GM21717 (cell line): ENCODE data around the gene SCRG1.

Source experiments
- ATAC-seq: cut with Tn5 transposase; IDR thresholded peaks from one replicate; pipeline ENCODE4 v1.9.1; 2021; ENCODE audit warnings: mild to moderate bottlenecking, moderate library complexity; ENCODE audit not compliant: unreplicated experiment

The SCRG1 gene

DNA sequence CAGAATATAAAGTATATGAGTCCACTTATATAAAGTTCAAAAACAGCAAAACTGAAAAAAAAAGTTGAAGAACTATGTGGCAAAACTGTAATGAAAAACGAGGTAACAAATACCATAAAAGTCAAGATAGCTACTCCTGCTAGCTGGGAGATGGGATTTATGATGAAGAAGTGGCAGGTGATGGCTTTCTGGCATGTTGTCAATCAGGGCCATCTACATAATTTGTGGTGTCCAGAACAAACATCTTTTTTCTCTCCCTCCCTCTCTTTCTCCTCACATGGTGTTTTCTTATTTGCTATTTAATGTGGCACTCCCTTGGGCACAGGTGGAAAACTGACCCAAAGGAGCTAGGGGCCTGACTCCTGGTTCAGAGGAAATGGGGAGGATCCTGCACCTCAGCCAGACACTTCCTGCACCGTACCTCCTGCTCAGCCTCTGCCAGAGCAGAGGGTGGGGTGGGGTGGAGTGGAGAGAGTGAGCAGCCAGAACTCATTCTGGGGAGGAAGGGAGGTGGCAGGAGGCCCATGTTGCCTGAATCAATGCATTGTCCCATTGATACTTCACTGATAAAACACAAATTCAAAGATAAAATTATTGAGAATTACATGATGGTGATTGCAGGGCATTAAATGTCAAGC, 33.4 kb downstream of the SCRG1 start:
- no peak for ATAC-seq

DNA sequence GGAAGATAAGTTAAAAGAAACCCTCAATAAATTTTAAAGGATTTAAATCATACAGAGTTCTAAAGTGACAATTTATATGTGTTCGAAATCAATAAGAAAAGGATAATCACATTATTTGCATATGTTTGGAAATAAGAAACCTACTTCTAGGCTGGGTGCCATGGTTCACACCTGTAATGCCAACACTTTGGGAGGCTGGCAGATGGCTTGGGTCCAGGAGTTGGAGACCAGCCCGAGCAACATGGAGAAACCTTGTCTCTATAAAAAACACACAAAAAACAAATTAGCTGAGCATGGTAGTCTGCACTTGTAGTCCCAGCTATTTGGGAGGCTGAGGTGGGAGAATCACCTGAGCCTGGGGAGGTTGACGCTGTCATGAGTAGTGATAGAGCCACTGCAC, 36.2 kb downstream of the SCRG1 start:
- no peak for ATAC-seq

DNA sequence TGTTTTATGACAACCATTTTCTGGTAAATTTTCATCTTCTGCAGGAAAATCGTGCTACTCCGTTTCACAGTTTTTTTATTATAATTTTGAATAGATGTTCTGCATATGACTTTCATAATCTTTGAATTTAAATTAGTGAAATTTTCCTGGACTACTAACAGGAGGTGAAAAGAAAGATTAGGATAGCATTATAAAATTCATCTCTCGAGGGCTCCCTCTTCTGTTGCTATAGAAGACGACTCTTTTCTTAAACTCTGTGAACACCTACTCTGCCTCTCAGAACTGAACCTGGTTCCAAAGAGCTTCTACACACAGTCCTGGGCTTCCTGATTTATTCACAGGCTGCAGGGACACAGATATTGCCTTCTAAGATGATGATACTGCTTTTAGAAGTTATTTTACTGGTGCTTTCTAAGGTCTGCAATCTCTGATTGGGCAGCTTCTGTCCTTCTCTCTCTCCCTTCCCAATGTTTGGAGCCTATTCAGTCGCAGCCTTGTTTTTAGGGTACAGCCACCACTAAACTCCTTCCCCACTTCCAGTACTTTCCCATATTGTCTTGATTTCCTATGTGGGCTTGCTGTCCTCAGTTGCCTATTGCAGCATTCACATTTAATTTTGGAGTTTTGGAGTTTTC, 38.2 kb downstream of the SCRG1 start:
- no peak for ATAC-seq

DNA sequence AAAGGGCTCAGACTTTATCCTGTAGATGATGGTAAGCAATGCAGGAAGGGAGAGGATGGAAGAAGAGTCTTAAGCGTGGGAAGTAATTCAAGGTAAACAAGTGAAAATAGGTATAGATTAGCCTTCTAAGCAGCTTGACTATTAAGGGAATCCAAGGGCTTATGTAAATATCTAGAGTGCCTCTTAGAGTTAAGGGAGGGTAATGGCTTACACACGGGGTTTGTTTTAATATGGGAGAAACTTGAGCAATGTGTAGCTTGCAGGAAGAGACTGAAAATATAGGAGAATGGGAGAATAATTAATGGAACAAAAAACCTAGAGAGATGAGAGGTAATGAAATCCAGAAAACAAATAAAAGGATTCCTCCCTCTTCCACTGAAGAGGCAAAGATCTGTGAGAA, 41.0 kb downstream of the SCRG1 start:
- ATAC-seq: no peak

DNA sequence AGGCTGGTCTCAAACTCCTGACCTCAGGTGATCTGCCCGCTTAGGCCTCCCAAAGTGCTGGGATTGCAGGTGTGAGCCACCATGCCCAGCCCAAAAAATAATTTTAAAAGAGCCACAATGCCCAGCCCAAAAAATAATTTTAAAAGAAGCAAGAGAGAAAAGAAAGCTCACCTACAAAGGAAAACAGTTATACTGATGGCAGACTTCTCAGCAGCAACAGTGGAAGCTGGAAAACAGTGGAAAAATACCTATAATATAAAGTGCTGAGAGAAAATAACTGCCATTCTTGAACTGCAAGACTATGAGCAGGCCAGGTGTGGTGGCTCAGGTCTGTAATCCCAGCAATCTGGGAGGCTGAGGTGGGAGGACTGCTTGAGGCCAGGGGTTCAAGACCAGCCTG, 51.4 kb downstream of the SCRG1 start:
- no peak for ATAC-seq

DNA sequence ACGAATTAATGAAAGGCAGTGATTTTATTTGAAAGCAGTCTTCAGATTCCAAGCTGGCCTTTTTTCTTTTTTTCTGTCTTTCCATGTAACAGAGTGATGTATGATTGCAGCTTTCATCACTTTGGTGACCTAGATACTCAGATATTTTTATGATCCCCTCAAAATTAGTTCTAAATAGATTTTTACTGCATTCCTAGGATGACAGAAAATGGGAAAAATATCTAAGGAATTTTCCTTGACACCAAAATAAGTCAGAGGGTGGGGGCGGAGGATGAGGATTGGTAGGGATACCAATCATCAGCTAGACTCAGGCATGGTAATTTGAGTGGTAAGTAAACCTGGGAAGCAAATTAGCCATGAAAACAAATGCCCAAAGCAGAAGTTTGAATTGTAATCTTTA, 52.8 kb downstream of the SCRG1 start:
- no peak for ATAC-seq

DNA sequence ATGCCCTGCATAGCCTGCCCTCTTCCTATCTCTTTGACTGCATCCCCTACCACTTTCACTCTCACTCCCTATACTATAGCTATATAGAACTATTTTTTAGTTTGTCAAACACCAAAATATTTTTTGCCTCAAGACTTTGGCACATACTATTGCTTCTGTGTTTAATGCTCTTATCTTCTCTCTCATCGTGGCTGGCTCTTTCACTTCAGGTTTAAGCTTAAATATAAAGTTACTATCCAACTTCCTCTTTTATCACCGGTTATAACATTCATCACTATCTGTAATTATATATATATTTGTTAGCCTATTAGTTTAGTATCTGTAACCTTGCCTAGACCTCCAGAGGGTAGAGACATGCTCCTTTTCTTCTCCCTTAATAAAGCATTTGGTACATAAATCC, 53.3 kb downstream of the SCRG1 start:
- no peak for ATAC-seq

DNA sequence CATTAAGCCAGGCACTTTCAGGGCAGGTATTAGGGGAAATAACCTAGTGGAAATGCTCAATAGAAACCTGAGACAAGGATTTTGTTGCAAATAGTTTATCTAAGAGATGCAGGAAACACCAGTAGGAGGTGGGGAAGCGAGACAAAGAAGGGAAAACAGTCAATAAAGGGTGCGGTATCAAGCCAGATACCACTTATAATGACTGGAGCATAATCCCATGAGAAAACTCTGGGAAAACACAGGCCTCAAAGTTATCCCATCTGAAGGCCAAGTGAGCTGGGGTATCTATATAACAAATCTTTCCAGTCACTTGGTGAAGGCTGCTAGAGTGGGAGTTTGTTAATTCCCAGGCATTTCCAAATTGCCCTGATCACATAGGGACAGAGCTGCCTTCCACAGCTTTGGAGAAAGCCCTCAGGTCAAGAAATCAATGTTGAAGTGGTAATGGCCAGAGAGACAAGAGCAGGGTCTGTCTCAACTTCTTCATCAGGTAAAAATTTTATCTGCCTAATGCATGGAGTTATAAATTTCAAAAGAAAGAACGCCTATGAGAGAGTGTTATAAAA, 55.0 kb downstream of the SCRG1 start:
- ATAC-seq: no peak

DNA sequence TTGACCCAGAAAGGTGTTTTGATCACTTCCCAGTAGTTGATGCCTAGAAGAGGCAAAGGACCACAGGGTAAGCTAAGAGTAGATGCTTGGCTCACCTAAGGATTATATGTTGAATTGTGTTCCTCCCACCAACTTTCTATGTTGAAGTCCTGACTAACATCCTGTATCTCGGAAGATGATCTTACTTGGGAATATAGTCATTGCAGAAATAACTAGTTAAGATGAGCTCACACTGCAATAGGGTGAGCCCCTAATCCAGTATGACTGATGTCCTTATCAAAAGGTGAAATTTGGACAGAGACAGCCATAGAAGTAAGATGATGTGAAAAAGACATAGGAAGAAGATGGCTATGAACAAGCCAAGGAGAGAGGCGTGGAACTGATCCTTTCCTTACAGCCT, 61.5 kb downstream of the SCRG1 start:
- no peak for ATAC-seq

DNA sequence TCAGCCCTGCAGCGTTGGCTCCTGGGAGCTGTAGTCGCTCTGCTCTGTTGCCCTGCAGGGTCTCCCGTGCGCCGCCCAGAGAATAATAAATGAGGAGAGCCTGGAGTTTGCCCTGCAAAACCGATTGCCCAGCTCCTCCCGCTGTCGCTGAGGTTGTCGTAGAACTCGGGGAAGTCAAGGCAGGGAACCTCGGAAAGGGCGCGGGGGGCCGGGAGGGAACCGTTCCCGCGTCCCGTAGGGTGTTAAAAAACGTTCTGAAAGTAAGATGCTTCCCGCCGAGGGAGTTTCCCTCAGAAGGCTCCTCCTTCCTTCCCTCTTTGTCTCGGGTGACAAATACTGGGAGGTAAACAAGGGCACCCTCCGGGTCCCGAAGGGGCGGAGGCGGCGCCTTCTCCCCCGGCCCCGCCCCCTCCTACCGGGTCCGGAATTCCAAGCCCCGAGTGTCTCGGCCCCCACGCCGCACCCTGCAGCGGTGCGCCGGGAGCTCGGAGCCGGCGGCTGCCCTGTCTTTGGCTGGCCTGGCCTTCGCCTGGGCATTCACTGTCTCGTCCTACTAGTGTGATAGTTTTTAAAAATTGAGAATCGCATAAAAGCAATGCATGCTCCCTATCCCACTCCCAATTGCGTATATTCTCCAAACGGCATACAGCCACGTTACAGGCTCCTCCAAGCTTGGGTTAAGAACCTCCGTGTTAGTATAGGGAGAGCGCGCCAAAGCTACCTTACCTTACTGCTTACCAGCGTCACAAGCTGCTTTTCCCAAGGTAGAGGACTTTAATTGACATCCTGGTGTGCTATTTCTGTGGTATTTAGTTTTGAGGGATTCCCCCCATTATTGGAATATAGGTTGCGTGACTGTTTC, 63.8 kb downstream of the SCRG1 start:
- ATAC-seq: peak; percentile 42
